HL-60 (cell line): ENCODE results near the gene NOS1.

Experiments
- DNase-seq, 2 experiments: peaks; one replicate each; pipeline ENCODE4 v3.0.0-alpha.2; 2010 to 2020; ENCODE audit warnings: low read depth in 1 of 2, low spot score in 1 of 2
- H3K27ac ChIP-seq: fragments of 250-450 bp; sonication (Bioruptor Pico); replicated peaks from 2 replicates; pipeline ENCODE4 v1.5.1; 2020; ENCODE audit warnings: mild to moderate bottlenecking, moderate library complexity
- H3K27me3 ChIP-seq: fragments of 250-450 bp; sonication (Bioruptor Pico); 2 replicates; pipeline ENCODE4 v1.5.1; 2021; ENCODE audit warnings: mild to moderate bottlenecking, moderate library complexity; ENCODE audit not compliant: insufficient read depth, poor library complexity, severe bottlenecking
- H3K4me3 ChIP-seq: replicated peaks from 2 replicates; pipeline ENCODE4 v1.5.1; 2011; ENCODE audit warnings: mild to moderate bottlenecking, control low read depth, low read length; ENCODE audit not compliant: insufficient read depth
- GABPA ChIP-seq: IDR thresholded peaks from 2 replicates; pipeline ENCODE4 v1.6.1; 2012; ENCODE audit warnings: low read depth
- POLR2AphosphoS5 ChIP-seq: IDR thresholded peaks from 2 replicates; pipeline ENCODE4 v1.6.1; 2012; ENCODE audit warnings: low read depth
- REST ChIP-seq: IDR thresholded peaks from 2 replicates; pipeline ENCODE4 v1.6.1; 2012; ENCODE audit warnings: low read depth; ENCODE audit not compliant: insufficient replicate concordance
- SPI1 ChIP-seq: IDR thresholded peaks from 2 replicates; pipeline ENCODE4 v1.6.1; 2012; ENCODE audit warnings: low read depth, mild to moderate bottlenecking, borderline replicate concordance
- TF ChIP-seq, protein P1 (sequence below): IDR thresholded peaks from one replicate; pipeline ENCODE4 v1.5.1; 2011; ENCODE audit warnings: low read length, control low read depth, inconsistent platforms; ENCODE audit not compliant: insufficient read depth

Gene NOS1

GRCh38 chr12:117166107-117166506 is 195.3 kb downstream of the NOS1 start:
- DNase-seq: no peak
- Histone ChIP-seq H3K4me3 (no peak overlapping the region), H3K27me3 (no peaks in the 10 kb centered on the region), H3K27ac (no peak overlapping the region)
- TF ChIP-seq, protein P1, sequence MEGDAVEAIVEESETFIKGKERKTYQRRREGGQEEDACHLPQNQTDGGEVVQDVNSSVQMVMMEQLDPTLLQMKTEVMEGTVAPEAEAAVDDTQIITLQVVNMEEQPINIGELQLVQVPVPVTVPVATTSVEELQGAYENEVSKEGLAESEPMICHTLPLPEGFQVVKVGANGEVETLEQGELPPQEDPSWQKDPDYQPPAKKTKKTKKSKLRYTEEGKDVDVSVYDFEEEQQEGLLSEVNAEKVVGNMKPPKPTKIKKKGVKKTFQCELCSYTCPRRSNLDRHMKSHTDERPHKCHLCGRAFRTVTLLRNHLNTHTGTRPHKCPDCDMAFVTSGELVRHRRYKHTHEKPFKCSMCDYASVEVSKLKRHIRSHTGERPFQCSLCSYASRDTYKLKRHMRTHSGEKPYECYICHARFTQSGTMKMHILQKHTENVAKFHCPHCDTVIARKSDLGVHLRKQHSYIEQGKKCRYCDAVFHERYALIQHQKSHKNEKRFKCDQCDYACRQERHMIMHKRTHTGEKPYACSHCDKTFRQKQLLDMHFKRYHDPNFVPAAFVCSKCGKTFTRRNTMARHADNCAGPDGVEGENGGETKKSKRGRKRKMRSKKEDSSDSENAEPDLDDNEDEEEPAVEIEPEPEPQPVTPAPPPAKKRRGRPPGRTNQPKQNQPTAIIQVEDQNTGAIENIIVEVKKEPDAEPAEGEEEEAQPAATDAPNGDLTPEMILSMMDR: no peak
- TF ChIP-seq GABPA: no peak

DNA sequence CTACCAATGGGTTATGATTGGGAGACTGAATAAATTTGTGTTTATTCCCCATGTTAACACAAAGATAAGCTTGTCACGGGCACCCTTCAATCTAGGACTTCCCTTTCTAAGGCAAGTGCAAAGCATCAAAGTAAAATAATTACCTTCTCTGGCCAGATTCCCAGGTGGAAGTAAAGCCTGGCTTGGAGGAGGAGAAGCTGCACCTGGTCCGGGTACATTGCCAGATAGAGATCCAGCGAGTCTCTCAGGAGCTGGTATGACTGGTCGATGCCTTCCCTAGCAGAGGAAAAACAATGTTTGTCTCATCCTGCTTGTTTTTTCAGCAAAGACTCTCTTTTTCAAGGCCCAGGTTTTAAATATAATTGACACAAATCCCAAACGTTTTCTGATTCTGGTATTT is 196.1 kb downstream of the NOS1 start:
- Histone ChIP-seq H3K4me3 (no peak overlapping the region), H3K27me3 (no peaks in the 10 kb centered on the region), H3K27ac (no peak overlapping the region)
- no peak for DNase-seq
- TF ChIP-seq, protein P1: no peak
- TF ChIP-seq REST (no peak), GABPA (no peak), POLR2AphosphoS5 (no peak), SPI1 (no peak)

DNA sequence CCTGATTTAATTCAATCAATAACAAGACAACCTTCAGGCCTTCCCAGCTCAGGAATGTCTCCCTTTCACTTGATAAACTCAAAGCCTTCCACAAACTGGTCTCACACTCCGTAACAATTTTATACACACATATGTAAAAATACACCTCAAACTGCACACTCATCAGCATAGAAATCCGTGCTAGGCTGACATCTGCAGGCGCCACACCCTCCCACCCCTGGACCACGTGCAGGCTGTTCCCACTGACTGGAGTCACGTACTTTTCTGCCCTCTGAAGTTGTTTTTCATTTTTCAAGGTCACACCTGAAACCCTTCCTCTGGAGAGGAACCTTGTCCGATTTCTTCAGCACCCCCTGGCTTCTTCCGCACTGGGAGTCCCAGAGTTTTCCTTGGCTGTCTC is 198.8 kb downstream of the NOS1 start:
- DNase-seq: no peak
- H3K27me3 ChIP-seq: no peaks in the 10 kb centered on the region
- TF ChIP-seq POLR2AphosphoS5 (no peak), SPI1 (no peak), GABPA (no peak), REST (no peak)
- TF ChIP-seq, protein P1: no peak
- no peak overlapping the region for H3K27ac ChIP-seq
- no peak overlapping the region for H3K4me3 ChIP-seq

DNA sequence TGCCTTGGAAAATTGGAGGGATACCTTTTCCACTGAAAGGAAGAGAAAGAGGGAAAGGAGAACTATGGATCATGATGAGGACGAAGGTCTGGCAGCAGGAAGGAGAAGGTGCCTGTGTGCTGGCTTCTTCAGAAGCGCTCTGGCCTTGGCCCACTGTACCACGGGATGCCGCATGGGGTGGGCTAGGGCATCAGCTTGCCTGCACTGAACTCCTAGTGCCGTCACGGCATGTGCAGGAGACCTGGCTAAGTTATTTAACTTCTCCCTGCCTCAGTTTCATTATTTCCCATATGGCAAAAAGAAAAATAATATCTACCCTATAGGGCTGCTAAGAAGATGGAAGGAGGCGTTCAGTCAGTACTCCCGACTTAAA is 199.3 kb downstream of the NOS1 start:
- no peaks in the 10 kb centered on the region for H3K27me3 ChIP-seq
- no peak overlapping the region for H3K27ac ChIP-seq
- no peak overlapping the region for H3K4me3 ChIP-seq
- no peak for DNase-seq
- TF ChIP-seq, protein P1: no peak
- no peak for TF ChIP-seq SPI1
- no peak for TF ChIP-seq POLR2AphosphoS5
- TF ChIP-seq REST: no peak
- TF ChIP-seq GABPA: no peak
